Testis (tissue), 3 donors: Measurements from ENCODE around the gene MACROD2. TPM values are rescaled to one million over a fixed set of nuclear protein-coding genes. Genes with fewer than 3 reads are reported as not detected.

Experiments used
- DNase-seq: peaks from one replicate; pipeline ENCODE4 v3.0.0-alpha.2; 2019
- H3K27ac ChIP-seq, 2 donors: fragments of 200-600 bp; sonication (generic); one replicate each; pipeline ENCODE4 v1.5.1; 2019
- H3K27me3 ChIP-seq: fragments of 200-600 bp; sonication (generic); one replicate; pipeline ENCODE4 v1.5.1; 2019
- H3K36me3 ChIP-seq: fragments of 200-600 bp; sonication (generic); one replicate; pipeline ENCODE4 v1.5.1; 2017; ENCODE audit warnings: low read depth; ENCODE audit errors: missing control alignments
- H3K4me1 ChIP-seq: fragments of 200-600 bp; sonication (generic); one replicate; pipeline ENCODE4 v1.5.1; 2019
- H3K4me3 ChIP-seq, 2 donors: fragments of 200-600 bp; sonication (generic); one replicate each; pipeline ENCODE4 v1.5.1; 2017 to 2019
- H3K9me3 ChIP-seq: fragments of 200-600 bp; sonication (generic); one replicate; pipeline ENCODE4 v1.5.1; 2017
- CTCF ChIP-seq, 3 experiments: fragments of 450-650 bp in 2 of 3; fragments of 200-600 bp in 1 of 3; sonication (generic) in 1 of 3; IDR thresholded peaks; one replicate each; pipeline ENCODE4 v1.5.1; 2016 to 2019; ENCODE audit warnings: antibody characterized with exemption in 3 of 3, mild to moderate bottlenecking in 2 of 3, moderate library complexity in 1 of 3
- POLR2A ChIP-seq: fragments of 450-650 bp; IDR thresholded peaks from one replicate; pipeline ENCODE4 v1.6.1; 2017; ENCODE audit warnings: antibody characterized with exemption, mild to moderate bottlenecking, moderate library complexity
- WGBS, 2 donors: methylation state at CpG; one replicate each; pipeline ENCODE4 v1.1.5; 2018; 5-methylcytosine and 5-hydroxymethylcytosine counted together
- intact Hi-C: fragments of 100-400 bp; cut with DNase I; formaldehyde crosslinking; loops from one replicate; pipeline ENCODE4 v1.15.1; 2023; ENCODE audit warnings: low total_unique reads
- polyA plus RNA-seq: library from polyadenylated mRNA; stranded (reverse); fragments of 350-450 nt; fragmentation: Illumina TruSeq; extraction: RNeasy Lipid Tissue Mini Kit (QIAGEN cat#74804); gene quantifications from one replicate; pipeline ENCODE4 v1.2.3, GENCODE V29; 2014; ENCODE audit warnings: low read depth, low replicate concordance; ENCODE audit not compliant: insufficient read depth
- total RNA-seq, 2 donors: library from RNA; depleted of rRNA; stranded (reverse); fragments of >200 nt; gene quantifications; one replicate each; pipeline ENCODE4 v1.2.3, GENCODE V29; 2016

Gene MACROD2
- total and polyA plus RNA-seq, 3 donors from 2014 or later = 12.6 to 20.6 (median 16.8) TPM

- H3K27me3 ChIP-seq = no peaks in the 10 kb centered on the region
- WGBS, 2 donors = 79 to 84% methylated on average over 2 of the region's 2 CpGs
- intact Hi-C loops = no loop called here
- H3K27ac ChIP-seq = no peak overlapping the region
- TF ChIP-seq POLR2A (no peak), CTCF (IDR thresholded peaks at IDR 0.05) (no peak)
- no peak overlapping the region for H3K4me3 ChIP-seq
- no peaks in the 10 kb centered on the region for H3K36me3 ChIP-seq
- H3K4me1 ChIP-seq = no peaks in the 10 kb centered on the region
- no peaks in the 10 kb centered on the region for H3K9me3 ChIP-seq
- no peak for DNase-seq
Observed at GRCh38 chr20:14745830-14746229, 750.5 kb downstream of the MACROD2 start.

- 95 to 100% methylated on average over 1 of the region's 1 CpG for WGBS, 2 donors
- Histone ChIP-seq H3K36me3 (no peaks in the 10 kb centered on the region), H3K4me1 (no peaks in the 10 kb centered on the region), H3K27ac (no peak overlapping the region), H3K27me3 (no peaks in the 10 kb centered on the region), H3K4me3 (no peak overlapping the region), H3K9me3 (no peaks in the 10 kb centered on the region)
- TF ChIP-seq POLR2A = no peak
- no peak for TF ChIP-seq CTCF (IDR thresholded peaks at IDR 0.05)
- intact Hi-C loops = no loop called here
- no peak for DNase-seq
Observed at GRCh38 chr20:14751191-14751590, 755.9 kb downstream of the MACROD2 start.

GRCh38 chr20:14757728-14758127 lies 762.4 kb downstream of the MACROD2 start:
- DNase-seq = no peak
- 91 to 92% methylated on average over 12 of the region's 12 CpGs for WGBS, 2 donors
- Histone ChIP-seq H3K4me3 (no peak overlapping the region), H3K36me3 (no peaks in the 10 kb centered on the region), H3K4me1 (no peaks in the 10 kb centered on the region), H3K27ac (no peak overlapping the region), H3K9me3 (no peaks in the 10 kb centered on the region), H3K27me3 (no peaks in the 10 kb centered on the region)
- intact Hi-C loops = no loop called here
- TF ChIP-seq POLR2A = no peak
- TF ChIP-seq CTCF (IDR thresholded peaks at IDR 0.05) = no peak

- no peak for TF ChIP-seq POLR2A
- intact Hi-C loops = no loop called here
- Histone ChIP-seq H3K27me3 (no peaks in the 10 kb centered on the region), H3K4me3 (no peak overlapping the region), H3K4me1 (no peaks in the 10 kb centered on the region), H3K27ac (no peak overlapping the region), H3K36me3 (no peaks in the 10 kb centered on the region), H3K9me3 (no peaks in the 10 kb centered on the region)
- WGBS, 2 donors = 76 to 79% methylated on average over 2 of the region's 2 CpGs
- DNase-seq = no peak
Observed at GRCh38 chr20:14758356-14758755, 763.0 kb downstream of the MACROD2 start.

GRCh38 chr20:14759979-14760378 lies 764.7 kb downstream of the MACROD2 start:
- Histone ChIP-seq H3K27ac (no peak overlapping the region), H3K9me3 (no peaks in the 10 kb centered on the region), H3K27me3 (no peaks in the 10 kb centered on the region), H3K4me1 (no peaks in the 10 kb centered on the region), H3K4me3 (no peak overlapping the region), H3K36me3 (no peaks in the 10 kb centered on the region)
- TF ChIP-seq CTCF (IDR thresholded peaks at IDR 0.05) = no peak
- TF ChIP-seq POLR2A = no peak
- 83% methylated on average over 4 of the region's 4 CpGs for WGBS, 2 donors
- no peak for DNase-seq
- intact Hi-C loops = no loop called here
